ENCODE data around the gene CABP2.
"Not testable (repeated sequence)": the region's sequence is repeated elsewhere in the genome, so short reads cannot be mapped to it uniquely, and the experiment has no call there.

CABP2 gene

GRCh38 chr11:67522844-67523555 lies at the start of gene CABP2:
Gene CABP2 (minus strand): TSS chr11:67523446. CDS start chr11:67523326, 120 bp downstream.
- TF ChIP-seq, protein P1, sequence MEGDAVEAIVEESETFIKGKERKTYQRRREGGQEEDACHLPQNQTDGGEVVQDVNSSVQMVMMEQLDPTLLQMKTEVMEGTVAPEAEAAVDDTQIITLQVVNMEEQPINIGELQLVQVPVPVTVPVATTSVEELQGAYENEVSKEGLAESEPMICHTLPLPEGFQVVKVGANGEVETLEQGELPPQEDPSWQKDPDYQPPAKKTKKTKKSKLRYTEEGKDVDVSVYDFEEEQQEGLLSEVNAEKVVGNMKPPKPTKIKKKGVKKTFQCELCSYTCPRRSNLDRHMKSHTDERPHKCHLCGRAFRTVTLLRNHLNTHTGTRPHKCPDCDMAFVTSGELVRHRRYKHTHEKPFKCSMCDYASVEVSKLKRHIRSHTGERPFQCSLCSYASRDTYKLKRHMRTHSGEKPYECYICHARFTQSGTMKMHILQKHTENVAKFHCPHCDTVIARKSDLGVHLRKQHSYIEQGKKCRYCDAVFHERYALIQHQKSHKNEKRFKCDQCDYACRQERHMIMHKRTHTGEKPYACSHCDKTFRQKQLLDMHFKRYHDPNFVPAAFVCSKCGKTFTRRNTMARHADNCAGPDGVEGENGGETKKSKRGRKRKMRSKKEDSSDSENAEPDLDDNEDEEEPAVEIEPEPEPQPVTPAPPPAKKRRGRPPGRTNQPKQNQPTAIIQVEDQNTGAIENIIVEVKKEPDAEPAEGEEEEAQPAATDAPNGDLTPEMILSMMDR (IDR thresholded peaks at IDR 0.05; ENCODE audit: insufficient read depth, low read length, missing control alignments) = no peak
- CTCF ChIA-PET = no interaction called here
- H3K4me3 ChIP-seq (ENCODE audit: low read depth, low read length) = no peak within 1 kb of the TSS
- DNase-seq (ENCODE audit: low read depth, low spot score) = no peak
- POLR2A ChIA-PET = no interaction called here

DNA sequence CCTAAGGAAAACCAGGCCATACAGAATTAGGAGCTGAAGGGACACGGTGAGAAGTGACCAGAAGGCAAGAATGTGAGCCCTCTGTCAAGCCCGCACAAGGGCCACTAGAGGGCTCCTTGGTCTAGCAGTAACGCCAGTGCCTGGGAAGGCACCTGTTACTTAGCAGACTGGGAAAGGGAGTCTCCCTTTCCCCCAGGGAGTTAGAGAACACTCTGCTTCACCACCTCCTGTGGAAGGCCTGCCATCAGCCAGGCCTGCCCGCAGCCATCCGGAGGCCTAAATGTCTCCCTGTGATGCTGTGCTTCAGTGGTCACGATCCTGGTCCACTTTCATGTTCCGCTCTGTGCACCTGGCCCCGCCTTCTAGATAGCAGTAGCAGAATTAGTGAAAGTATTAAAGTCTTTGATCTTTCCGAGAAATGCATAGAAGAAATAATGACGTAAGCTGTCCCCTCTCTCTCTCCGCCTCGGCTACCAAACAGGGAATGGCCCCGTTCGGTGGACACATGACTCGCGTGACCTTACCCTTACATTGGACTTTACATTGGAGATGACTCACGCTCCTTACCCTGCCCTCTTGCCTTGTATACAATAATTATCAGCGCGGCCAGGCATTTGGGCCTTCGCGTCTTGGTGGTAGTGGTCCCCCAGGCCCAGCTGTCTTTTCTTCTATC lies 49.6 kb upstream of the CABP2 start:
- TF ChIP-seq, protein P1 (IDR thresholded peaks at IDR 0.05; ENCODE audit: insufficient read depth, low read length, missing control alignments) = peak; percentile 65
- ChIA-PET POLR2A (no interaction called here), CTCF (interaction anchor here (0.6 to 3.7 kb wide), 10 partner anchors 9 to 228 kb away, joined by 3 to 17 read pairs (median 6); partner anchors contain the start of gene GSTP1)
- no peak for DNase-seq (ENCODE audit: low read depth, low spot score)
- H3K4me3 ChIP-seq (ENCODE audit: low read depth, low read length) = no peak overlapping the region

- TF ChIP-seq, protein P1 (IDR thresholded peaks at IDR 0.05; ENCODE audit: insufficient read depth, low read length, missing control alignments) = no peak
- POLR2A ChIA-PET = no interaction called here
- DNase-seq (ENCODE audit: low read depth, low spot score) = no peak
- no peak overlapping the region for H3K4me3 ChIP-seq (ENCODE audit: low read depth, low read length)
- CTCF ChIA-PET = interaction anchor here (0.6 to 3.7 kb wide), 11 partner anchors 8 to 228 kb away, joined by 3 to 17 read pairs (median 6); partner anchors contain the start of gene GSTP1
Observed at GRCh38 chr11:67572305-67572704, 49.1 kb upstream of the CABP2 start.

GRCh38 chr11:67571443-67571842 lies 48.2 kb upstream of the CABP2 start:
- no peak overlapping the region for H3K4me3 ChIP-seq (ENCODE audit: low read depth, low read length)
- POLR2A ChIA-PET = no interaction called here
- TF ChIP-seq, protein P1 (IDR thresholded peaks at IDR 0.05; ENCODE audit: insufficient read depth, low read length, missing control alignments) = no peak
- DNase-seq (ENCODE audit: low read depth, low spot score) = no peak
- CTCF ChIA-PET = interaction anchor here (0.9 to 3.4 kb wide), 9 partner anchors 10 to 229 kb away, joined by 3 to 14 read pairs (median 6); partner anchors contain the start of genes GSTP1 and NUDT8

GRCh38 chr11:67564230-67564629 lies 41.0 kb upstream of the CABP2 start:
- H3K4me3 ChIP-seq (ENCODE audit: low read depth, low read length) = no peak overlapping the region
- CTCF ChIA-PET = interaction anchor here (1.9 kb wide), 1 partner anchor 9 kb away, joined by 16 read pairs; no protein-coding TSS in a partner anchor
- no peak for DNase-seq (ENCODE audit: low read depth, low spot score)
- POLR2A ChIA-PET = interaction anchor here (0.9 kb wide), 1 partner anchor 19 kb away, joined by 3 read pairs; the partner anchor contains the start of gene GSTP1
- TF ChIP-seq, protein P1 (IDR thresholded peaks at IDR 0.05; ENCODE audit: insufficient read depth, low read length, missing control alignments) = no peak

DNA sequence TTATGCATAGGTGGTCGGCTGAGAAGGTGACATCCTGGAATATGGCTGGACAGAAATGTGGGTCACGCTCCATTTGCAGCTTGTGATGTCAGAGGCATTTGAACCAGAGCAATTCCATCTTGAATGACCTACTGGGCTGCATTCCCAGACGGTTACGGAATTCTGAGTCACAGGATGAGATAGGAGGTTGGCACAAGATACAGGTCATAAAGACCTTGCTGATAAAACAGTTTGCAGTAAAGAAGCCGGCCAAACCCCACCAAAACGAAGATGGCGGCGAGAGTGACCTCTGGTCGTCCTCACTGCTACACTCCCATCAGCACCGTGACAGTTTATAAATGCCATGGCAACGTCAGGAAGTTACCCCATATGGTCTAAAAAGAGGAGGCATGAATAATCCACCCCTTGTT lies 40.5 kb upstream of the CABP2 start:
- CTCF ChIA-PET = interaction anchor here (1.0 to 1.9 kb wide), 2 partner anchors 10 to 45 kb away, joined by 3 to 16 read pairs; no protein-coding TSS in a partner anchor
- peak; percentile 80 for DNase-seq (ENCODE audit: low read depth, low spot score)
- POLR2A ChIA-PET = not testable (repeated sequence)

More for the DNA sequence above, 40.5 kb upstream of the CABP2 start:
- not testable (repeated sequence) for H3K4me3 ChIP-seq (ENCODE audit: low read depth, low read length)

All from AG04449 (cell line).